KMS-11 (cell line): Measurements from ENCODE around the gene LRRIQ1.

Experiments used
- H2AFZ ChIP-seq: fragments of 200-600 bp; sonication (generic); 2 replicates; pipeline ENCODE4 v1.6.1; 2016; ENCODE audit warnings: antibody characterized with exemption, mixed run types, low read depth
- H3K27ac ChIP-seq: fragments of 200-600 bp; sonication (generic); 2 replicates; pipeline ENCODE4 v1.6.1; 2016; ENCODE audit warnings: mild to moderate bottlenecking, mixed run types
- H3K27me3 ChIP-seq: fragments of 200-600 bp; sonication (generic); 2 replicates; pipeline ENCODE4 v1.6.1; 2017; ENCODE audit warnings: mild to moderate bottlenecking, low read depth, mixed run types, moderate library complexity; ENCODE audit not compliant: insufficient read depth
- H3K36me3 ChIP-seq: fragments of 200-600 bp; sonication (generic); 2 replicates; pipeline ENCODE4 v1.6.1; 2017; ENCODE audit warnings: mild to moderate bottlenecking, mixed run types; ENCODE audit not compliant: insufficient read depth
- H3K4me1 ChIP-seq: fragments of 200-600 bp; sonication (generic); 2 replicates; pipeline ENCODE4 v1.6.1; 2016; ENCODE audit warnings: mild to moderate bottlenecking, low read depth, mixed run types; ENCODE audit not compliant: poor library complexity, severe bottlenecking
- H3K4me2 ChIP-seq: fragments of 200-600 bp; sonication (generic); 2 replicates; pipeline ENCODE4 v1.7.0; 2016; ENCODE audit warnings: mild to moderate bottlenecking, mixed run types
- H3K4me3 ChIP-seq: fragments of 200-600 bp; sonication (generic); IDR thresholded peaks from 2 replicates; pipeline ENCODE4 v1.6.1; 2017; ENCODE audit warnings: low read depth, low read length, mixed read lengths; ENCODE audit not compliant: insufficient read depth
- H3K79me2 ChIP-seq: fragments of 200-600 bp; sonication (generic); 2 replicates; pipeline ENCODE4 v1.6.1; 2016; ENCODE audit warnings: low read depth, mixed run types; ENCODE audit not compliant: insufficient read depth
- H3K9ac ChIP-seq: fragments of 200-600 bp; sonication (generic); 2 replicates; pipeline ENCODE4 v1.6.1; 2016; ENCODE audit warnings: mild to moderate bottlenecking, mixed run types
- H4K20me1 ChIP-seq: fragments of 200-600 bp; sonication (generic); 2 replicates; pipeline ENCODE4 v1.6.1; 2016; ENCODE audit warnings: mild to moderate bottlenecking, mixed run types; ENCODE audit not compliant: insufficient read depth
- CTCF ChIP-seq: fragments of 200-600 bp; sonication (generic); conservative IDR thresholded peaks from 2 replicates; pipeline ENCODE4 v1.6.1; 2017; ENCODE audit warnings: low read depth, mild to moderate bottlenecking, antibody characterized with exemption, low read length, moderate library complexity, mixed read lengths

LRRIQ1 gene

GRCh38 chr12:85179680-85180270 is 143.6 kb downstream of the LRRIQ1 start:
- H3K79me2 ChIP-seq: no peaks in the 10 kb centered on the region
- TF ChIP-seq CTCF: no peak
- no peaks in the 10 kb centered on the region for H3K27me3 ChIP-seq
- H3K4me3 ChIP-seq: no peak overlapping the region
- H3K9ac ChIP-seq: no peak overlapping the region
- H3K4me2 ChIP-seq: no peak overlapping the region
- H4K20me1 ChIP-seq: no peaks in the 10 kb centered on the region
- H3K27ac ChIP-seq: no peak overlapping the region
- no peaks in the 10 kb centered on the region for H3K36me3 ChIP-seq
- no peak overlapping the region for H2AFZ ChIP-seq
- H3K4me1 ChIP-seq: no peaks in the 10 kb centered on the region

DNA sequence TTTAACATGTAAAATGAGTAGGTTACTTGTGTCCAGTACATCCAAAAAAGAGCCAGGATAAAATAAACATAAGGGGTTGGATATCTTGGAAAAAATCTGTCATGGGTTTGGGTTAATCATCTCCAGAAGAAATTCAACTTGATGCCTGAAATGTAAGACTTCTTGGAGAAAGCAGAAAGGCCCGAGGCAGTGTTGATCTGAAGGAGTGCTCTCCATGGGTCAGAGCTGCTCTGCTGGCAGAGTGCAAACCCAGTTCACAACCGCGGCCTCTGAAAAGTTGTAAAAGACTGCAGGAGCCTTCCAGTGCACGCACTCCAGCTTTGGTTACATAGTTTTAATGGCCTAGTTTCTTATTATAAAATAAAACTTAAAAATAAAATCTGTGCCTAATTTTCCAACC is 146.5 kb downstream of the LRRIQ1 start:
- no peaks in the 10 kb centered on the region for H3K36me3 ChIP-seq
- H4K20me1 ChIP-seq: no peaks in the 10 kb centered on the region
- H3K4me2 ChIP-seq: no peak overlapping the region
- no peak overlapping the region for H3K27ac ChIP-seq
- no peaks in the 10 kb centered on the region for H3K4me1 ChIP-seq
- H2AFZ ChIP-seq: no peak overlapping the region
- TF ChIP-seq CTCF: no peak
- H3K27me3 ChIP-seq: no peaks in the 10 kb centered on the region
- no peak overlapping the region for H3K4me3 ChIP-seq
- no peaks in the 10 kb centered on the region for H3K79me2 ChIP-seq
- no peak overlapping the region for H3K9ac ChIP-seq

GRCh38 chr12:85183855-85184254 is 147.7 kb downstream of the LRRIQ1 start:
- Histone ChIP-seq H3K9ac (no peak overlapping the region), H3K27ac (no peak overlapping the region), H3K79me2 (no peaks in the 10 kb centered on the region), H3K27me3 (no peaks in the 10 kb centered on the region), H3K36me3 (no peaks in the 10 kb centered on the region), H3K4me2 (no peak overlapping the region), H4K20me1 (no peaks in the 10 kb centered on the region), H3K4me3 (no peak overlapping the region), H3K4me1 (no peaks in the 10 kb centered on the region), H2AFZ (no peak overlapping the region)
- no peak for TF ChIP-seq CTCF

DNA sequence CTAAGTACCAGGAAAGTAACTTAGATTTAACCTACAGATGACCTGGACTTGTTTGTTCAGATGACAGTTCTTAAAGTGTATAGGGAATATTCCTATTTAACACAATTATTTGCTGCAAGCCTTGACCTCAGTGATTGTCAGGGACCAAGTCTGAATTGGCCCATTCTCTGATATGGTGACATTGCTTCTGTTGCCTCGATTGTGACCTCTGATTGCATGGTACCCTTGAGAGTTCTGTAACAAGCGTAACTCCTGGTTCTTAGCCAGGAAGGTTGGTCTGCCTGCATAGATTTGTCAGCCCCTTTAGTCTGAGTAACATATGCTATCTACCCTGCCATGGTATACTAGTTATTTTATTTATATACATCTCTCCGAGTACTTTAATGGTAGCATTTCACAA is 150.1 kb downstream of the LRRIQ1 start:
- no peaks in the 10 kb centered on the region for H3K79me2 ChIP-seq
- no peak overlapping the region for H2AFZ ChIP-seq
- no peak overlapping the region for H3K4me3 ChIP-seq
- H3K4me2 ChIP-seq: no peak overlapping the region
- no peaks in the 10 kb centered on the region for H3K36me3 ChIP-seq
- H3K9ac ChIP-seq: no peak overlapping the region
- H3K27me3 ChIP-seq: no peaks in the 10 kb centered on the region
- TF ChIP-seq CTCF: no peak
- H3K27ac ChIP-seq: no peak overlapping the region
- H4K20me1 ChIP-seq: no peaks in the 10 kb centered on the region
- H3K4me1 ChIP-seq: no peaks in the 10 kb centered on the region
